Epithelial cell of esophagus (primary cell): ENCODE results near the gene OR13G1.
"Not testable (repeated sequence)": the region's sequence is repeated elsewhere in the genome, so short reads cannot be mapped to it uniquely, and the experiment has no call there.

Experiments
- DNase-seq: peaks from one replicate; pipeline ENCODE4 v3.0.0; 2010; ENCODE audit warnings: low read depth
- H3K4me3 ChIP-seq: 2 replicates; pipeline ENCODE4 v1.5.1; 2011; ENCODE audit warnings: mild to moderate bottlenecking, low read length, control low read depth
- TF ChIP-seq, protein P1 (sequence below): IDR thresholded peaks from 2 replicates; pipeline ENCODE4 v1.5.1; 2011; ENCODE audit warnings: low read depth, mild to moderate bottlenecking, low read length, control low read depth, inconsistent platforms; ENCODE audit not compliant: insufficient read depth; ENCODE audit errors: missing control alignments

The OR13G1 gene, protein sequence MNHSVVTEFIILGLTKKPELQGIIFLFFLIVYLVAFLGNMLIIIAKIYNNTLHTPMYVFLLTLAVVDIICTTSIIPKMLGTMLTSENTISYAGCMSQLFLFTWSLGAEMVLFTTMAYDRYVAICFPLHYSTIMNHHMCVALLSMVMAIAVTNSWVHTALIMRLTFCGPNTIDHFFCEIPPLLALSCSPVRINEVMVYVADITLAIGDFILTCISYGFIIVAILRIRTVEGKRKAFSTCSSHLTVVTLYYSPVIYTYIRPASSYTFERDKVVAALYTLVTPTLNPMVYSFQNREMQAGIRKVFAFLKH

DNA sequence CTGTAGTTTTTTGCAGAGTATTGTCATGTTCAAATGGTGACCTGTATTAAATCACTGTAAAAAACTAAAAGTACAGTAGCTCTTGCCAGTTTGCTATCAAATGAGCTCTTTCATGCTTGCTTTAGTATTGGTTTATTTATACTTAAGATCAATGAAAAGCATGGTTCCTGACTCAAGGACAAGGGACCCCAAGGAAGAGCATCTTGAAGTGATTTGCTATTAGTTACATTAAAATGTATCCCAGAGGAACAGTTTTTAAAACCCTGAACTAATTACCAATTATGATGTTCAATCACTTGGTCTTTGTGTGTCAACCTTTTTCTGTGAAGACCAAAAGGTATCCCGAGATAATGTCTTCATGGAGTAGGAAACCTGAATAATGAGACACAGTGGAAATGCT is at the start of gene OR13G1:
Gene OR13G1 (minus strand): TSS at position 101 of the 400 bp plus-strand sequence. CDS start 6,698 bp downstream, outside the sequence.
- no peak for DNase-seq
- TF ChIP-seq, protein P1, sequence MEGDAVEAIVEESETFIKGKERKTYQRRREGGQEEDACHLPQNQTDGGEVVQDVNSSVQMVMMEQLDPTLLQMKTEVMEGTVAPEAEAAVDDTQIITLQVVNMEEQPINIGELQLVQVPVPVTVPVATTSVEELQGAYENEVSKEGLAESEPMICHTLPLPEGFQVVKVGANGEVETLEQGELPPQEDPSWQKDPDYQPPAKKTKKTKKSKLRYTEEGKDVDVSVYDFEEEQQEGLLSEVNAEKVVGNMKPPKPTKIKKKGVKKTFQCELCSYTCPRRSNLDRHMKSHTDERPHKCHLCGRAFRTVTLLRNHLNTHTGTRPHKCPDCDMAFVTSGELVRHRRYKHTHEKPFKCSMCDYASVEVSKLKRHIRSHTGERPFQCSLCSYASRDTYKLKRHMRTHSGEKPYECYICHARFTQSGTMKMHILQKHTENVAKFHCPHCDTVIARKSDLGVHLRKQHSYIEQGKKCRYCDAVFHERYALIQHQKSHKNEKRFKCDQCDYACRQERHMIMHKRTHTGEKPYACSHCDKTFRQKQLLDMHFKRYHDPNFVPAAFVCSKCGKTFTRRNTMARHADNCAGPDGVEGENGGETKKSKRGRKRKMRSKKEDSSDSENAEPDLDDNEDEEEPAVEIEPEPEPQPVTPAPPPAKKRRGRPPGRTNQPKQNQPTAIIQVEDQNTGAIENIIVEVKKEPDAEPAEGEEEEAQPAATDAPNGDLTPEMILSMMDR: no peak
- H3K4me3 ChIP-seq: no peak within 1 kb of the TSS

DNA sequence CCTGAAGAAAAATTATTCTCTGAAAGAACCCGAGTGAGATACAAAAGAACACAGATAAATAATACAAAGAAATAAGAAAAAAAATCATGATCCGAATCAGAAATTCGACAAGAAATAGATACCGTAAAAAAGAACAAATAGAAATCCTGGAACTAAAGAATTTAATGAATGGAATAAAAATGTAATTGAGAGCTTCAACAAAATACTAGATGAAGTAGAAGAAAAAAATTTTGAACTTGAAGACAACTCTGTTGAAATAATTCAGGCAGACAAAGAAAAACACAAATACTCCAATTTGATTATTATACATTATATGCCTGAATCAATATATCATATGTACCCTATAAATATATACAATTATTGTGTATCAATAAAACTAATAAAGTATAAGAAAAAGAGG is 41.7 kb upstream of the OR13G1 start:
- TF ChIP-seq, protein P1: no peak
- DNase-seq: no peak
- H3K4me3 ChIP-seq: no peak overlapping the region

DNA sequence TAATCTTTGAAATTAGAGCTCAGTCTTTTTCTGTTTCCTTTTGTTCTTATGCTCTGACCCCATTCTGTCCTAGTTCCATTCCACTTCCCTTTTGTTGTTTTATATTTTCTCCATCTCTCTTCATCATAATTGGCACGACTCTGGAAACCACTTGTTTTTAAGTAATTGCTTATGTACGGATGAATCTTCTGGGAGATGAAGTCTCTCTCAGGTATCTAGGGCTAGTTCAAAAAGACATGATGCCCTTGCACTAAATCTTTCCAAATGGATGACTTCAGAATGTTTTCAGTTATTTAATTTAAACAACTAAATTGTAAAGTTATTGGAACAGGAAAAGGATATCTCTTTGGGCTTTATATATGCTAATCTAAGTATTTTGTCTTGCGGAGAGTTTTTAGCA is 37.0 kb upstream of the OR13G1 start, which contains the start of gene OR6F1:
Gene OR6F1 (minus strand): TSS at position 101 of the 400 bp plus-strand sequence. CDS start 3,891 bp downstream, outside the sequence.
- DNase-seq: no peak
- no peak within 1 kb of the TSS for H3K4me3 ChIP-seq
- TF ChIP-seq, protein P1: no peak

DNA sequence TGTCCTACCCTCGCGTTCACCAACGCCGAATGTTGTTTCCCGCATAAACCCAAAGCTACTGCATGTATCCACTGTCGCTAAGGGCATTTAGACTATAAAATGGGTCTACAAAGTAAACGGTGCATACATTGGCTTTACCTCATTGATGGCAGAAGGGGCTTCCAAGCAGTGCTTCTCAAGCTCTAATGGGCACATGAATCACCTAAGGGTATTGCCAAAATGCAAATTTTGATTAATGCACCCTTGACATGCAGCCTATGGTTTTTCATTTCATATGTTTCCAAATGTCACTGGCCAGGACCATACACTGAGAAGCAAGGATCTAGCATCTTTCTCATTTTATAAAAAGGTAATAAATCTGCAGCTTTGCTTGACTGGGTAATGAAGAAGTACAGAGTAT is 34.2 kb upstream of the OR13G1 start:
- no peak for DNase-seq
- no peak overlapping the region for H3K4me3 ChIP-seq
- TF ChIP-seq, protein P1: no peak

DNA sequence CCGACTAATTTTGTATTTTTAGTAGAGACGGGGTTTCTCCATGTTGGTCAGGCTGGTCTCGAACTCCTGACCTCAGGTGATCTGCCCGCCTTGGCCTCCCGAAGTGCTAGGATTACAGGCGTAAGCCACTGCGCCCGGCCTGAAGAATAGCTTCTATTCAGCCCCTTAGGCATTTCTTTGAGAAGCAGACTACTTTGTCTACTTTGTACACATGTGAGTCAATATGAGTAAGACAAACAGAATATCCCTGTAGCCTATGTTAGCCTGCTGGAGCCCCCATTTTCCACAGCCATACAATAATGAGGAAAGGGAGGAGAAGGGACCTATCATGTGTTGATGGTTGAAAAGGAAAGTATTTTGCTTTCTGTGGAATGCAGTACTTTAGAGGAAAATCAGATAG is 31.1 kb upstream of the OR13G1 start:
- not testable (repeated sequence) for DNase-seq, H3K4me3 ChIP-seq

DNA sequence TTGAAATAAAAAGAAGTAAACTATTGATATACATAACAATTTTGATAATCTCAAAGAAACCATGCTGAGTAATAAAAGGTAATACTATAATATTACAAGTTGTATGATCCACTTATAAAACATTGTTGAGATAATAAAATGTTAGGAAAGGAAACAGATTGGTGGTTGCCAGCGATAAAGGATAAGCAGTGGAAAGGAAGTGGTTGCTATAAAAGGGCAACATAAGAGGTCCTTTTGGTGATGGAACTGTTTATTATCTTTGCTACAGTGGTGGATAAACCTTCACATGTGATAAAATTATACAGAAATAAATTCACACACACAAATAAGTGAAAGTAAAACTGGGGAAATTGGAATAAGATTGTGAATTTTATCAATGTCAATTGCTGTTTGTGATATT is 21.8 kb upstream of the OR13G1 start:
- no peak overlapping the region for H3K4me3 ChIP-seq
- DNase-seq: no peak
- TF ChIP-seq, protein P1: no peak

DNA sequence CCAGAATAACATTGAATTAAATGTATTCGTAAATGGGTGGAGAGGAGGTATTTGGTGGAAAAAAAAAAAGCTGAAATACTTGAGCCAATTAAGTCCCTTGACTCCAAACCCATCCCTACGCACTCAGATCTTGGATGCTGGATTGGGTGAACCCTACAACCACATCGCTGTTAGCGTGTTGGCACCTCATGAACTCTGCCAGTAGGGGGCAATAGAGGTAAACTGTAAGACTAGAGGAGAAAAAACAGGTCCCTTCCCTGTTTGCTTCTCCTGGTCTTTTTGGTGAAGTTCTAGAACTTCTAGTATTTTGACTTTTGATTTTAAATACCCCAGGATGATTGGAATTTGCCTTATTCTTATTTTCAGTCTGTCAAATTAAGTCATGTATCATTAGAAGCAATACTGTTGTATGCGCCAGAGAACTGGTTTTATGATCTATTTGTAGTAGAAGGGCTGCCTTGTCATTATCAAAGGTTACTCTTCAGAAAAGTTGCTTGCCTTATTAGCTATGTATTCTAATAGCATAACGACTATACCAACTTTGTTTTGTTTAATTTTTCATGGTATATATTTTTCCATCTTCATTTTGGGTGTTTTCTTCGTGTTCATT is 1.9 kb upstream of the OR13G1 start:
- TF ChIP-seq, protein P1: peak; percentile 59
- H3K4me3 ChIP-seq: no peak overlapping the region
- peak; percentile 53 for DNase-seq
